ENCODE data around the gene C8A. TPM values are rescaled to one million over a fixed set of nuclear protein-coding genes. Genes with fewer than 3 reads are reported as not detected.

The C8A gene
- total RNA-seq, 2 experiments from 2014 or later, result not detected

GRCh38 chr1:56824271-56824670, 30.3 kb upstream of the C8A start:
- CTCF ChIA-PET, result no interaction called here
- no peak overlapping the region for H3K27ac Mint-ChIP-seq
- no peaks in the 10 kb centered on the region for H3K9me3 Mint-ChIP-seq
- no peak for DNase-seq
- intact Hi-C loops (cut with micrococcal nuclease), result loop anchor here (5.0 kb wide), 4 partner anchors 67 to 1537 kb away; no protein-coding TSS in a partner anchor
- no peaks in the 10 kb centered on the region for H3K4me1 Mint-ChIP-seq (ENCODE audit: low read depth)
- H3K4me3 Mint-ChIP-seq, result no peak overlapping the region
- no peaks in the 10 kb centered on the region for H3K36me3 Mint-ChIP-seq (ENCODE audit: low read depth)
- peaks cover 36% of the 10 kb centered on the region for H3K27me3 Mint-ChIP-seq (ENCODE audit: low read depth)

- no peaks in the 10 kb centered on the region for H3K4me1 Mint-ChIP-seq (ENCODE audit: low read depth)
- no peak for DNase-seq
- CTCF ChIA-PET, result no interaction called here
- H3K4me3 Mint-ChIP-seq, result no peak overlapping the region
- no peaks in the 10 kb centered on the region for H3K36me3 Mint-ChIP-seq (ENCODE audit: low read depth)
- H3K27ac Mint-ChIP-seq, result no peak overlapping the region
- intact Hi-C loops (cut with micrococcal nuclease), result loop anchor here (5.0 kb wide), 4 partner anchors 68 to 1538 kb away; no protein-coding TSS in a partner anchor
- peaks cover 36% of the 10 kb centered on the region for H3K27me3 Mint-ChIP-seq (ENCODE audit: low read depth)
- H3K9me3 Mint-ChIP-seq, result no peaks in the 10 kb centered on the region
Observed at GRCh38 chr1:56824938-56825337, 29.7 kb upstream of the C8A start.

- H3K4me3 Mint-ChIP-seq, result no peak overlapping the region
- no peaks in the 10 kb centered on the region for H3K4me1 Mint-ChIP-seq (ENCODE audit: low read depth)
- H3K9me3 Mint-ChIP-seq, result no peaks in the 10 kb centered on the region
- CTCF ChIA-PET, result no interaction called here
- intact Hi-C loops (cut with micrococcal nuclease), result no loop called here
- H3K27me3 Mint-ChIP-seq (ENCODE audit: low read depth), result peaks cover 35% of the 10 kb centered on the region
- H3K36me3 Mint-ChIP-seq (ENCODE audit: low read depth), result no peaks in the 10 kb centered on the region
- H3K27ac Mint-ChIP-seq, result no peak overlapping the region
- DNase-seq, result no peak
Observed at GRCh38 chr1:56825436-56825835, 29.2 kb upstream of the C8A start.

- H3K4me3 Mint-ChIP-seq, result no peak overlapping the region
- intact Hi-C loops (cut with micrococcal nuclease), result no loop called here
- H3K9me3 Mint-ChIP-seq, result no peaks in the 10 kb centered on the region
- H3K27ac Mint-ChIP-seq, result no peak overlapping the region
- H3K27me3 Mint-ChIP-seq (ENCODE audit: low read depth), result peaks cover 32% of the 10 kb centered on the region
- CTCF ChIA-PET, result interaction anchor here (0.6 kb wide), 1 partner anchor 1208 kb away, joined by 4 read pairs; no protein-coding TSS in a partner anchor
- peaks cover 3% of the 10 kb centered on the region for H3K4me1 Mint-ChIP-seq (ENCODE audit: low read depth)
- H3K36me3 Mint-ChIP-seq (ENCODE audit: low read depth), result no peaks in the 10 kb centered on the region
- DNase-seq, result no peak
Observed at GRCh38 chr1:56827711-56828110, 26.9 kb upstream of the C8A start.

- Mint-ChIP-seq H3K36me3 (ENCODE audit: low read depth) (no peaks in the 10 kb centered on the region), H3K4me3 (no peak overlapping the region), H3K27ac (no peak overlapping the region), H3K4me1 (ENCODE audit: low read depth) (peaks cover 6% of the 10 kb centered on the region), H3K9me3 (no peaks in the 10 kb centered on the region), H3K27me3 (ENCODE audit: low read depth) (peaks cover 24% of the 10 kb centered on the region)
- no peak for DNase-seq
- intact Hi-C loops (cut with micrococcal nuclease), result loop anchor here (10.0 kb wide), 1 partner anchor 235 kb away; no protein-coding TSS in a partner anchor
- CTCF ChIA-PET, result interaction anchor here (0.8 to 3.4 kb wide), 2 partner anchors 9 to 13 kb away, joined by 3 to 16 read pairs; no protein-coding TSS in a partner anchor
Observed at GRCh38 chr1:56830052-56830451, 24.5 kb upstream of the C8A start.

- CTCF ChIA-PET, result interaction anchor here (0.5 to 3.4 kb wide), 10 partner anchors 9 to 1638 kb away, joined by 3 to 16 read pairs (median 3); no protein-coding TSS in a partner anchor
- Mint-ChIP-seq H3K4me1 (ENCODE audit: low read depth) (peaks cover 6% of the 10 kb centered on the region), H3K36me3 (ENCODE audit: low read depth) (no peaks in the 10 kb centered on the region), H3K9me3 (no peaks in the 10 kb centered on the region), H3K27ac (no peak overlapping the region), H3K4me3 (no peak overlapping the region), H3K27me3 (ENCODE audit: low read depth) (peaks cover 22% of the 10 kb centered on the region)
- intact Hi-C loops (cut with micrococcal nuclease), result loop anchor here (1.0 to 10.0 kb wide), 5 partner anchors 136 to 1820 kb away; no protein-coding TSS in a partner anchor
- DNase-seq, result peak; percentile 78
Observed at GRCh38 chr1:56831871-56832693, 22.5 kb upstream of the C8A start.

- intact Hi-C loops (cut with micrococcal nuclease), result loop anchor here (2.0 to 10.0 kb wide), 3 partner anchors 232 to 1330 kb away; no protein-coding TSS in a partner anchor
- CTCF ChIA-PET, result interaction anchor here (0.5 to 1.3 kb wide), 5 partner anchors 12 to 1214 kb away, joined by 3 to 4 read pairs (median 3); no protein-coding TSS in a partner anchor
- H3K4me3 Mint-ChIP-seq, result no peak overlapping the region
- no peak for DNase-seq
- H3K27ac Mint-ChIP-seq, result no peak overlapping the region
- H3K27me3 Mint-ChIP-seq (ENCODE audit: low read depth), result peaks cover 16% of the 10 kb centered on the region
- no peaks in the 10 kb centered on the region for H3K36me3 Mint-ChIP-seq (ENCODE audit: low read depth)
- no peaks in the 10 kb centered on the region for H3K9me3 Mint-ChIP-seq
- H3K4me1 Mint-ChIP-seq (ENCODE audit: low read depth), result peaks cover 6% of the 10 kb centered on the region
Observed at GRCh38 chr1:56833088-56833487, 21.5 kb upstream of the C8A start.

- Mint-ChIP-seq H3K27ac (no peak overlapping the region), H3K4me1 (ENCODE audit: low read depth) (peaks cover 6% of the 10 kb centered on the region), H3K36me3 (ENCODE audit: low read depth) (no peaks in the 10 kb centered on the region), H3K9me3 (no peaks in the 10 kb centered on the region), H3K27me3 (ENCODE audit: low read depth) (peaks cover 8% of the 10 kb centered on the region), H3K4me3 (no peak overlapping the region)
- CTCF ChIA-PET, result interaction anchor here (0.5 kb wide), 1 partner anchor 302 kb away, joined by 4 read pairs; no protein-coding TSS in a partner anchor
- intact Hi-C loops (cut with micrococcal nuclease), result loop anchor here (10.0 kb wide), 1 partner anchor 230 kb away; no protein-coding TSS in a partner anchor
- DNase-seq, result no peak
Observed at GRCh38 chr1:56834137-56834900, 20.3 kb upstream of the C8A start.

GRCh38 chr1:56835657-56836056, 18.9 kb upstream of the C8A start:
- intact Hi-C loops (cut with micrococcal nuclease), result loop anchor here (10.0 kb wide), 1 partner anchor 229 kb away; no protein-coding TSS in a partner anchor
- DNase-seq, result no peak
- Mint-ChIP-seq H3K27me3 (ENCODE audit: low read depth) (peaks cover 12% of the 10 kb centered on the region), H3K9me3 (no peaks in the 10 kb centered on the region), H3K27ac (no peak overlapping the region), H3K4me3 (no peak overlapping the region), H3K36me3 (ENCODE audit: low read depth) (no peaks in the 10 kb centered on the region), H3K4me1 (ENCODE audit: low read depth) (peaks cover 6% of the 10 kb centered on the region)
- CTCF ChIA-PET, result no interaction called here

GRCh38 chr1:56836359-56836758, 18.2 kb upstream of the C8A start:
- H3K36me3 Mint-ChIP-seq (ENCODE audit: low read depth), result no peaks in the 10 kb centered on the region
- H3K9me3 Mint-ChIP-seq, result no peaks in the 10 kb centered on the region
- DNase-seq, result no peak
- intact Hi-C loops (cut with micrococcal nuclease), result loop anchor here (10.0 kb wide), 1 partner anchor 228 kb away; no protein-coding TSS in a partner anchor
- peaks cover 8% of the 10 kb centered on the region for H3K27me3 Mint-ChIP-seq (ENCODE audit: low read depth)
- no peak overlapping the region for H3K27ac Mint-ChIP-seq
- H3K4me3 Mint-ChIP-seq, result no peak overlapping the region
- H3K4me1 Mint-ChIP-seq (ENCODE audit: low read depth), result peaks cover 6% of the 10 kb centered on the region
- CTCF ChIA-PET, result interaction anchor here (0.6 kb wide), 1 partner anchor 175 kb away, joined by 3 read pairs; no protein-coding TSS in a partner anchor

GRCh38 chr1:56837244-56837939, 17.2 kb upstream of the C8A start:
- H3K4me3 Mint-ChIP-seq, result no peak overlapping the region
- intact Hi-C loops (cut with micrococcal nuclease), result loop anchor here (10.0 kb wide), 1 partner anchor 227 kb away; no protein-coding TSS in a partner anchor
- H3K4me1 Mint-ChIP-seq (ENCODE audit: low read depth), result peaks cover 3% of the 10 kb centered on the region
- H3K36me3 Mint-ChIP-seq (ENCODE audit: low read depth), result no peaks in the 10 kb centered on the region
- no peak overlapping the region for H3K27ac Mint-ChIP-seq
- CTCF ChIA-PET, result interaction anchor here (0.6 kb wide), 1 partner anchor 174 kb away, joined by 3 read pairs; no protein-coding TSS in a partner anchor
- no peaks in the 10 kb centered on the region for H3K9me3 Mint-ChIP-seq
- no peak for DNase-seq
- H3K27me3 Mint-ChIP-seq (ENCODE audit: low read depth), result peaks cover 6% of the 10 kb centered on the region

Data from activated naive CD4-positive, alpha-beta T cell treated with anti-CD3 and anti-CD28 coated beads for 36 hours (primary cell).